NOMO-1 treated with dmso at 0.1 percent for 144 hours (cell line): Measurements from ENCODE around the gene HOXB13.
"Not testable (repeated sequence)": the region's sequence is repeated elsewhere in the genome, so short reads cannot be mapped to it uniquely, and the experiment has no call there.

Experiments
- DNase-seq: peaks from one replicate; lab custom pipeline; 2025; ENCODE audit not compliant: unreplicated experiment; lab: John Stamatoyannopoulos, UW

The HOXB13 gene

GRCh38 chr17:48726916-48727286 lies 1.6 kb downstream of the HOXB13 start:
- DNase-seq: no peak

- no peak for DNase-seq
Measured at GRCh38 chr17:48726114-48726915, 2.2 kb downstream of the HOXB13 start.

- DNase-seq: no peak
Measured at GRCh38 chr17:48725288-48726064, 3.1 kb downstream of the HOXB13 start.

GRCh38 chr17:48725004-48725287 lies 3.6 kb downstream of the HOXB13 start:
- DNase-seq: no peak

- DNase-seq: peak; percentile 65
Measured at GRCh38 chr17:48724251-48725003, 4.1 kb downstream of the HOXB13 start.

GRCh38 chr17:48723423-48724250 lies 4.9 kb downstream of the HOXB13 start:
- no peak for DNase-seq

- DNase-seq: no peak
Measured at GRCh38 chr17:48722915-48723422, 5.6 kb downstream of the HOXB13 start, which contains the start of gene PRAC2. PRAC2 (plus strand) TSS chr17:48723185; CDS start chr17:48724411, 1,226 bp downstream.

GRCh38 chr17:48722201-48722907 lies 6.2 kb downstream of the HOXB13 start, which contains the start of gene PRAC1:
PRAC1 (minus strand) TSS chr17:48722518; CDS start chr17:48722392, 126 bp downstream.
- DNase-seq: no peak

GRCh38 chr17:48721009-48721402 lies 7.5 kb downstream of the HOXB13 start:
- DNase-seq: no peak

- no peak for DNase-seq
Measured at GRCh38 chr17:48720266-48721008, 8.1 kb downstream of the HOXB13 start.

- DNase-seq: no peak
Measured at GRCh38 chr17:48719642-48720265, 8.8 kb downstream of the HOXB13 start.

- no peak for DNase-seq
Measured at GRCh38 chr17:48718761-48719641, 9.5 kb downstream of the HOXB13 start.

- no peak for DNase-seq
Measured at GRCh38 chr17:48718227-48718760, 10.3 kb downstream of the HOXB13 start.

GRCh38 chr17:48717367-48718226 lies 11.0 kb downstream of the HOXB13 start:
- no peak for DNase-seq

- not testable (repeated sequence) for DNase-seq
Measured at GRCh38 chr17:48716549-48716948, 12.0 kb downstream of the HOXB13 start.
